ENCODE measurements around the gene RPL35A. TPM values are rescaled to one million over a fixed set of nuclear protein-coding genes. Genes with fewer than 3 reads are reported as not detected.

RPL35A gene
- total and polyA plus RNA-seq, 9 of the 15 experiments (the other 6 are each of a cell fraction or from before 2014, with no cell fraction given), result 1,475 to 2,942 (median 2,367) TPM

- TF ChIP-seq ZNF592 (IDR thresholded peaks at IDR 0.05) (peak; percentile 61), ZNF511 (CRISPR knock-in tag; IDR thresholded peaks at IDR 0.05) (no peak), HDAC3 (IDR thresholded peaks at IDR 0.05; ENCODE audit: borderline replicate concordance, partially characterized antibody) (peak; percentile 49), ELK1 (CRISPR knock-in tag; IDR thresholded peaks at IDR 0.05) (no peak), ZNF408 (CRISPR knock-in tag; IDR thresholded peaks at IDR 0.05; ENCODE audit: low read depth) (no peak), BRD9 (IDR thresholded peaks at IDR 0.05; ENCODE audit: low read depth, partially characterized antibody) (peak; percentile 16), ZKSCAN3 (CRISPR knock-in tag; IDR thresholded peaks at IDR 0.05) (no peak), BRCA1 (IDR thresholded peaks at IDR 0.05) (no peak), BRCA1 (CRISPR knock-in tag; IDR thresholded peaks at IDR 0.05) (no peak), GABPB2 (CRISPR knock-in tag; conservative IDR thresholded peaks at IDR 0.05) (no peak), ZNF707 (CRISPR knock-in tag; conservative IDR thresholded peaks at IDR 0.05) (no peak), KAT7 (CRISPR knock-in tag; IDR thresholded peaks at IDR 0.05; ENCODE audit: borderline replicate concordance) (no peak), XRCC5 (IDR thresholded peaks at IDR 0.05; ENCODE audit: low read depth, low read length) (no peak), JUNB (CRISPR knock-in tag; conservative IDR thresholded peaks at IDR 0.05) (no peak), ZC3H11A (IDR thresholded peaks at IDR 0.05; ENCODE audit: low read depth, low read length) (no peak), HBP1 (CRISPR knock-in tag; IDR thresholded peaks at IDR 0.05) (no peak), BCLAF1 (IDR thresholded peaks at IDR 0.05; ENCODE audit: borderline replicate concordance in 1 of 2, control insufficient read depth in 1 of 2, low read depth in 2 of 2, low read length in 1 of 2) (peak in 1 of 2 experiments; percentile 31; a peak in 1 of 4 replicates), TEAD4 (IDR thresholded peaks at IDR 0.05; ENCODE audit: low read length) (no peak), TEAD4 (CRISPR knock-in tag; IDR thresholded peaks at IDR 0.05; ENCODE audit: borderline replicate concordance) (no peak)
Measured at GRCh38 chr3:197959500-197959890, 9.5 kb downstream of the RPL35A start (continued).

Measured in K562 (cell line).